Mucosa of descending colon (tissue), 3 donors: Measurements from ENCODE around the gene PSMC4. TPM values are rescaled to one million over a fixed set of nuclear protein-coding genes. Genes with fewer than 3 reads are reported as not detected.
A peak's percentile ranks its signal among the peaks of the same experiment; 100 is the strongest.
"Not testable (repeated sequence)": the region's sequence is repeated elsewhere in the genome, so short reads cannot be mapped to it uniquely, and the experiment has no call there.

ENCODE experiments used
- ATAC-seq: fragments of 200-7000 bp; cut with Tn5 transposase; one replicate; pipeline ENCODE4 v1.9.1; 2020; ENCODE audit warnings: mild to moderate bottlenecking, moderate library complexity
- DNase-seq, 3 donors: peaks; one replicate each; pipeline ENCODE4 v3.0.0-alpha.2; 2020
- H3K36me3 ChIP-seq: fragments of 200-600 bp; one replicate; pipeline ENCODE4 v1.8.0; 2021; ENCODE audit warnings: low read depth, mild to moderate bottlenecking
- H3K4me1 ChIP-seq: fragments of 200-600 bp; one replicate; pipeline ENCODE4 v1.8.0; 2021; ENCODE audit warnings: low read depth, mild to moderate bottlenecking
- H3K4me3 ChIP-seq: fragments of 200-600 bp; one replicate; pipeline ENCODE4 v1.8.0; 2021; ENCODE audit warnings: mild to moderate bottlenecking
- H3K9me3 ChIP-seq: fragments of 200-600 bp; one replicate; pipeline ENCODE4 v1.8.0; 2021; ENCODE audit warnings: mild to moderate bottlenecking
- intact Hi-C, 2 donors: fragments of 100-400 bp; cut with DNase I in 1 of 2; cut with micrococcal nuclease in 1 of 2; formaldehyde crosslinking; loops; one replicate each; pipeline versions ENCODE4 v1.11.0 to v1.11.1; 2022; cut with DNase I, micrococcal nuclease
- total RNA-seq, 3 donors: library from RNA; stranded (reverse); fragmentation: NEBNext Ultra II Directional in 2 of 3; extraction: Animal tissue kit (Norgen Biotek cat#: 25700) in 2 of 3; gene quantifications; one replicate each; pipeline versions ENCODE4 v1.2.1 to v1.2.4, GENCODE V29; 2021 to 2023
- TF ChIP-seq, protein P1 (sequence below): fragments of 200-600 bp; IDR thresholded peaks from one replicate; pipeline ENCODE4 v1.8.0; 2022; ENCODE audit warnings: antibody characterized with exemption, mild to moderate bottlenecking
- donor health status: DM: no; HTN: no; CAD: no; lungs with moderate emphysema.
- donor health status: DM: no; HTN: no; CAD: no.
- donor health status: DM: no; HTN: yes; CAD: no.

PSMC4 gene
- total RNA-seq, 3 donors from 2014 or later = 73.4 to 89.9 (median 77.5) TPM

DNA sequence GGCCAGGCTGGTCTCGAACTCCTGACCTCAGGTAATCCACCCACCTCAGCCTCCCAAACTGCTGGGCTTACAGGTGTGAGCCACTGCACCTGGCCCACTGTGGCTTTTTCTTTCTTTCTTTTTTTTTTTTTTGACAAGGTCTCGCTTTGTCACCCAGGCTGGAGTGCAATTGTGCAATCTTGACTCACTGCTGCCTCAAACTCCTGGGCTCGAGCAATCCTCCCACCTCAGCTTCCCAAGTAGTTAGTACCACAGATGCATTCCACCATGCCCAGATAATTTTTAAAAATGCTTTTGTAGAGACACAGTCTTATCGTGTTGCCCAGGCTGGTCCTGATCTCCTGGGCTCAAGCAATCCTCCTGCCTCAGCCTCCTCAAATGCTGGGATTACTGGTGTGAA lies 24.4 kb upstream of the PSMC4 start:
- ATAC-seq = no peak
- Histone ChIP-seq H3K9me3 (no peaks in the 10 kb centered on the region), H3K4me3 (no peak overlapping the region), H3K36me3 (no peaks in the 10 kb centered on the region), H3K4me1 (peaks cover 37% of the 10 kb centered on the region)
- TF ChIP-seq, protein P1, sequence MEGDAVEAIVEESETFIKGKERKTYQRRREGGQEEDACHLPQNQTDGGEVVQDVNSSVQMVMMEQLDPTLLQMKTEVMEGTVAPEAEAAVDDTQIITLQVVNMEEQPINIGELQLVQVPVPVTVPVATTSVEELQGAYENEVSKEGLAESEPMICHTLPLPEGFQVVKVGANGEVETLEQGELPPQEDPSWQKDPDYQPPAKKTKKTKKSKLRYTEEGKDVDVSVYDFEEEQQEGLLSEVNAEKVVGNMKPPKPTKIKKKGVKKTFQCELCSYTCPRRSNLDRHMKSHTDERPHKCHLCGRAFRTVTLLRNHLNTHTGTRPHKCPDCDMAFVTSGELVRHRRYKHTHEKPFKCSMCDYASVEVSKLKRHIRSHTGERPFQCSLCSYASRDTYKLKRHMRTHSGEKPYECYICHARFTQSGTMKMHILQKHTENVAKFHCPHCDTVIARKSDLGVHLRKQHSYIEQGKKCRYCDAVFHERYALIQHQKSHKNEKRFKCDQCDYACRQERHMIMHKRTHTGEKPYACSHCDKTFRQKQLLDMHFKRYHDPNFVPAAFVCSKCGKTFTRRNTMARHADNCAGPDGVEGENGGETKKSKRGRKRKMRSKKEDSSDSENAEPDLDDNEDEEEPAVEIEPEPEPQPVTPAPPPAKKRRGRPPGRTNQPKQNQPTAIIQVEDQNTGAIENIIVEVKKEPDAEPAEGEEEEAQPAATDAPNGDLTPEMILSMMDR = no peak
- intact Hi-C loops = no loop called here
- no peak for DNase-seq

DNA sequence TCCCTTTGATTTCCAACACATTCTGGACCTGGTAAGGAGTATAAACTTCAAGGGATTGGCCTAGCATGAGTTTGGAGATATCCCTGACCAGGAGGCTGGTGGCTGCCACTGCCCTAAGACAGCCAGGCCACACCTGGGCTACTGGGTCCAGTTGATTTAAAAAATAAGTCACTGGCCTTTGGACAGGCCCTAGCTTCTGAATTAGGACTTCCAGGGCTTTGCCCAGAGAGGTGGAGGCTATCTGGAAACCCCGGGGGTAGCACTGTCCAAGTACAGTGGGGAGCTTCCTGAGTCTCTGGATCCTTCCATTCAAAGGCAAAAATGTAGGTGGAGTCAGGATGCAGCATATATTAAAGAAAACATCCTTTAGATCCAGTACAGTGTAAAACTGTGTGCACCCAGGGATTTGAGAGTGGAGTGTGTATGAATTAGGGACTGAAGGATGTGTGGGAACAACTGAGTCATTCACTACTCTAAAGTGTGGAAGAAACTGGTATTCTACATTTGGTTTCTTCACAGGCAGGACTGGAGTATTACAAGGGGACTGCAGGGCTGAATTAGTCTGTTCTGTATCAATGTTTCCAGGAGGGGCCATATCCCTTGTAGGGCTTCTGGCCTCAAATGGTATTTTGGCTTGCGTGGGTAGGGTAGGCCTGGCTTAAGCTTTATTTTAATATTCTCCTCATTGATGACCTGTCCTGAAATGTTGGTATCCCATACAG lies 21.8 kb upstream of the PSMC4 start:
- intact Hi-C loops = no loop called here
- DNase-seq (no peak), ATAC-seq (no peak)
- no peaks in the 10 kb centered on the region for H3K36me3 ChIP-seq
- TF ChIP-seq, protein P1 = no peak
- peaks cover 20% of the 10 kb centered on the region for H3K4me1 ChIP-seq
- H3K9me3 ChIP-seq = no peaks in the 10 kb centered on the region
- H3K4me3 ChIP-seq = no peak overlapping the region

DNA sequence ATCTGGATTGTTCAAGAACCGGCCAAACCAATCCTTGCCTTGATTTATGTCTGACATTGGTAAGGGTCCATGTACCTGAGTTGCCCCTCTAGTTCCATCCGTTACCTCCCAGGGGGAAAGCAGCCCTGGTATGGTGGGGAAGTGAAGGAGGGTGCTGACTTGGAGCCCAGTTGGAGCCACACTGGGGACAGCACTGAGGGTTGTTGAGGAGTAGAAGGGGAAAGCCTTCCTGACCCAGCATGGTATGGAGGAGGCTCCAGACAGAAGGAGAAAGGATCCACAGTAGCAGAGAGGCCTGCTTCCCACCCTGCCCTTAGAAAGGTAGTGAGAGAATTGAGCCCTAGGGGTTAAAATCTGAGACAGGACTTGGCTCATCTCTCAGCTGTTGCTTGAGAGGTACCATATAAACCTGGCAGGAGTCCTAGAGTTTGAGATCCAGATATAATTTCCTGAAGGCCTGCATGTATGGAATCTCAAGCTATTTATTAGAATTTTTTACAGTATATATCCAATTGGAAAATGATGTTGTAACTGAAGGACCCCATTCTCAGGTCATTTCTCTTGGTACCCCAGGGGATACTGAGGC lies 19.8 kb upstream of the PSMC4 start:
- no peak overlapping the region for H3K4me3 ChIP-seq
- intact Hi-C loops = no loop called here
- TF ChIP-seq, protein P1 = no peak
- ATAC-seq (peak; percentile 62), DNase-seq (no peak)
- peaks cover under 1% of the 10 kb centered on the region for H3K4me1 ChIP-seq
- no peaks in the 10 kb centered on the region for H3K9me3 ChIP-seq
- H3K36me3 ChIP-seq = no peaks in the 10 kb centered on the region

DNA sequence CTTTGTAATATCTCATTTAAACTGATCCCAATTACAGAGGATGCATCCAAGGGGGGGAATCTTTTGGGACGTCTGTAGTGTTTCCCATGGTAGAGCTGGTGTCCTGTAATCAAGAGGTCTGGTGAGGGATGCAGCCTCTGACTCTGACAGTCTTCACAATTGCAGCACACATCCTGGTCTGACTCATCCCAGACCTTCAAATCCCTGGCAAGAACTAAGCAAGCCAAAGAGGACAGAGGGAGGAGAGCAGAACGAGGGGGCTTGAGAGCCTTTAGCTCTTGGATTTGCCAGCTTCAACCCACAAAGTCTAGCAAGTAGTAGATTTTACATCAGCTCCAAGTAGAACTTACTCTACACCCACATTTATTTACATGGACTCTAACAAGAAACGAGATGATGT lies 19.3 kb upstream of the PSMC4 start:
- intact Hi-C loops = no loop called here

DNA sequence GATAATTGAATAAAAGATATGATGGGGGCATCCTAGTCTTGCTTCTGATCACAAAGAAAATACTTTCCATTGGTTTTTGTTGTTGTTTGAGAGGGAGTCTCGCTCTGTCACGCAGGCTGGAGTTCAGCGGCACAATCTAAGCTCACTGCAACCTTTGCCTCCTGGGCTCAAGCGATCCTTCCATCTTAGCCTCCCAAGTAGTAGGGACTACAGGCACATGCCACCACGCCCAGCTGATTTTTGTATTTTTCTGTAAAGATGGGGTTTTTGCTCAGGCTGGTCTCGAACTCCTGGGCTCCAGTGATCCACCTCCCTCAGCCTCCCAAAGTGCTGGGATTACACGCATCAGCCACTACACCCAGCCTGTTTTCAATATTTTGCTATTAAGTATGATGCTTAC lies 17.1 kb upstream of the PSMC4 start:
- DNase-seq = no peak
- Histone ChIP-seq H3K4me1 (no peaks in the 10 kb centered on the region), H3K9me3 (no peaks in the 10 kb centered on the region), H3K36me3 (no peaks in the 10 kb centered on the region), H3K4me3 (no peak overlapping the region)
- TF ChIP-seq, protein P1 = no peak
- intact Hi-C loops = no loop called here
- ATAC-seq = no peak

More for the DNA sequence above, 19.3 kb upstream of the PSMC4 start:
- H3K9me3 ChIP-seq = no peaks in the 10 kb centered on the region
- H3K4me1 ChIP-seq = no peaks in the 10 kb centered on the region
- no peak for DNase-seq
- H3K36me3 ChIP-seq = no peaks in the 10 kb centered on the region
- peak; percentile 85 for ATAC-seq
- TF ChIP-seq, protein P1 = no peak
- H3K4me3 ChIP-seq = no peak overlapping the region

DNA sequence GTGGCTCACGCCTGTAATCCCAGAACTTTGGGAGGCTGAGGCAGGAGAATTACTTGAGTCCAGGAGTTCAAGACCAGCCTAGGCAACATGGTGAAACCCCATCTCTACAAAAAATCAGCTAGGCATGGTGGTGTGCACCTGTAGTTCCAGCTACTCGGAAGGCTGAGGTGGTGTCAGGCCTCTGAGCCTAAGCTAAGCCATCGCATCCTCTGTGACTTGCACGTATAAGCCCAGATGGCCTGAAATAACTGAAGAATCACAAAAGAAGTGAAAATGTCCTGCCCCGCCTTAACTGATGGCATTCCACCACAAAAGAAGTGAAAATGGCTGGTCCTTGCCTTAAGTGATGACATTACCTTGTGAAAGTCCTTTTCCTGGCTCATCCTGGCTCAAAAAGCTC lies 13.1 kb upstream of the PSMC4 start:
- H3K36me3 ChIP-seq, H3K4me3 ChIP-seq, H3K9me3 ChIP-seq, DNase-seq, intact Hi-C loops, H3K4me1 ChIP-seq, ATAC-seq: not testable (repeated sequence)

DNA sequence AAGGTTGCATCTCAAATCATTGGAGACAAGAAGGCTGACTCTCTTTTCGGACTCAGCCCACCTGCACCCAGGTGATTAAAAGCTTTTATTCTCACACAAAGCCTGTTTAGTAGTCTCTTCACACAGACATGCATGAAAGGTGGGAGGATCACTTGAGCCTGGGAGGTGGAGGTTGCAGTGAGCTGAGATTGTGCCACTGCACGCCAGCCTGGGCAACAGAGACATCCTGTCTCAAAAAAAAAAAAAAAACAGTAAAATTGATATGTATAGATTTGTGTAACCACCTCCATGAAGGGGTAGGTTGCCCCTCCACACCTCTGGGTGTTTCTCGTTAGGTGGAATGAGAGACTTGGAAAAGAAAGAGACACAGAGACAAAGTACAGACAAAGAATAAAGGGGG lies 12.0 kb upstream of the PSMC4 start:
- H3K36me3 ChIP-seq, DNase-seq, H3K4me1 ChIP-seq, H3K4me3 ChIP-seq, ATAC-seq, H3K9me3 ChIP-seq, intact Hi-C loops: not testable (repeated sequence)

DNA sequence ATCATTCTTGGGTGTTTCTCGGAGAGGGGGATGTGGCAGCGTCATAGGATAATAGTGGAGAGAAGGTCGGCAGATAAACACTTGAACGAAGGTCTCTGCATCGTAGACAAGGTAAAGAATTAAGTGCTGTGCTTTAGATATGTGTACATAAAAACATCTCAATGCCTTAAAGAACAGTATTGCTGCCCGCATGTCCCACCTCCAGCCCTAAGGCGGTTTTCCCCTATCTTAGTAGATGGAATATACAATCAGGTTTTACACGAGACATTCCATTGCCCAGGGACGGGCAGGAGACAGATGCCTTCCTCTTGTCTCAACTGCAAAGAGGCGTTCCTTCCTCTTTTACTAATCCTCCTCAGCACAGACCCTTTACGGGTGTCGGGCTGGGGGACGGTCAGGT lies 11.6 kb upstream of the PSMC4 start:
- H3K4me1 ChIP-seq, H3K9me3 ChIP-seq, H3K36me3 ChIP-seq, H3K4me3 ChIP-seq, ATAC-seq, DNase-seq, intact Hi-C loops: not testable (repeated sequence)
